DND-41 (cell line): Measurements from ENCODE around the gene ABL2.
"Not testable (repeated sequence)": the region's sequence is repeated elsewhere in the genome, so short reads cannot be mapped to it uniquely, and the experiment has no call there.

Source experiments
- ATAC-seq: fragments of 200-7000 bp; cut with Tn5 transposase; 3 replicates; pipeline ENCODE4 v1.9.1; 2021; ENCODE audit warnings: low read depth; ENCODE audit not compliant: insufficient read depth
- DNase-seq: peaks from one replicate; pipeline ENCODE4 v3.0.0-alpha.2; 2020
- H2AFZ ChIP-seq: 2 replicates; pipeline ENCODE4 v1.6.0; 2012; ENCODE audit warnings: low read depth, low read length
- H3K27ac ChIP-seq: 2 replicates; pipeline ENCODE4 v1.5.1; 2012; ENCODE audit warnings: low read length, inconsistent platforms
- H3K27me3 ChIP-seq: fragments of 200-600 bp; sonication (generic); 2 replicates; pipeline ENCODE4 v1.6.0; 2012; ENCODE audit warnings: low read length, mild to moderate bottlenecking, inconsistent platforms; ENCODE audit not compliant: insufficient read depth, poor library complexity
- H3K36me3 ChIP-seq: 2 replicates; pipeline ENCODE4 v1.5.1; 2012; ENCODE audit warnings: low read length, inconsistent platforms; ENCODE audit not compliant: insufficient read depth
- H3K4me1 ChIP-seq: 2 replicates; pipeline ENCODE4 v1.5.1; 2012; ENCODE audit warnings: mild to moderate bottlenecking, low read length; ENCODE audit not compliant: insufficient read depth
- H3K4me2 ChIP-seq: 2 replicates; pipeline ENCODE4 v1.6.0; 2012; ENCODE audit warnings: mild to moderate bottlenecking, moderate library complexity, low read length, inconsistent platforms; ENCODE audit not compliant: insufficient read depth
- H3K4me3 ChIP-seq, 2 experiments: fragments of 200-600 bp in 1 of 2; shearing (Covaris generic) in 1 of 2; 2 replicates each; pipeline ENCODE4 v1.5.1; 2012 to 2016; ENCODE audit warnings: inconsistent platforms in 2 of 2, low read length in 2 of 2, mild to moderate bottlenecking in 2 of 2, low read depth in 1 of 2, moderate library complexity in 1 of 2
- H3K79me2 ChIP-seq: 2 replicates; pipeline ENCODE4 v1.6.0; 2012; ENCODE audit warnings: low read length, inconsistent platforms; ENCODE audit not compliant: insufficient read depth
- H3K9ac ChIP-seq: 2 replicates; pipeline ENCODE4 v1.6.0; 2012; ENCODE audit warnings: low read depth, mild to moderate bottlenecking, inconsistent platforms, low read length, moderate library complexity
- H3K9me3 ChIP-seq: 2 replicates; pipeline ENCODE4 v1.5.1; 2012; ENCODE audit warnings: low read length, moderate library complexity, mild to moderate bottlenecking, inconsistent platforms; ENCODE audit not compliant: insufficient read depth, severe bottlenecking
- H4K20me1 ChIP-seq: 2 replicates; pipeline ENCODE4 v1.6.0; 2012; ENCODE audit warnings: low read length; ENCODE audit not compliant: insufficient read depth
- CTCF ChIP-seq: IDR thresholded peaks from 2 replicates; pipeline ENCODE4 v1.5.1; 2012; ENCODE audit warnings: borderline replicate concordance, low read length, moderate library complexity, mild to moderate bottlenecking; ENCODE audit not compliant: poor library complexity, severe bottlenecking; ENCODE audit errors: extremely low read depth
- EZH2 ChIP-seq: IDR thresholded peaks from 3 replicates; pipeline ENCODE4 v1.6.1; 2012; ENCODE audit warnings: borderline replicate concordance, low read depth, mild to moderate bottlenecking, moderate library complexity, low read length, inconsistent platforms; ENCODE audit not compliant: severe bottlenecking

Gene ABL2

GRCh38 chr1:179229214-179230140 is at the start of gene ABL2:
Gene ABL2 (minus strand): TSS chr1:179229677. CDS start chr1:179229397, 280 bp downstream.
- ATAC-seq: peak; percentile 77
- peak within 1 kb of the TSS; percentile 89 to 91; a peak in 3 of 4 replicates for H3K4me3 ChIP-seq
- H4K20me1 ChIP-seq: no peaks in the 10 kb centered on the region
- peak within 1 kb of the TSS; percentile 98 for H2AFZ ChIP-seq
- peak within 1 kb of the TSS; percentile 79 for H3K4me2 ChIP-seq
- no peaks in the 10 kb centered on the region for H3K36me3 ChIP-seq
- peaks cover 34% of the 10 kb centered on the region for H3K79me2 ChIP-seq
- H3K4me1 ChIP-seq: peaks cover 23% of the 10 kb centered on the region
- H3K27me3 ChIP-seq: no peaks in the 10 kb centered on the region
- DNase-seq: peak; percentile 71
- peak within 1 kb of the TSS; percentile 65 for H3K27ac ChIP-seq
- no peaks in the 10 kb centered on the region for H3K9me3 ChIP-seq
- H3K9ac ChIP-seq: peak within 1 kb of the TSS; percentile 93
- TF ChIP-seq EZH2 (no peak), CTCF (no peak)

DNA sequence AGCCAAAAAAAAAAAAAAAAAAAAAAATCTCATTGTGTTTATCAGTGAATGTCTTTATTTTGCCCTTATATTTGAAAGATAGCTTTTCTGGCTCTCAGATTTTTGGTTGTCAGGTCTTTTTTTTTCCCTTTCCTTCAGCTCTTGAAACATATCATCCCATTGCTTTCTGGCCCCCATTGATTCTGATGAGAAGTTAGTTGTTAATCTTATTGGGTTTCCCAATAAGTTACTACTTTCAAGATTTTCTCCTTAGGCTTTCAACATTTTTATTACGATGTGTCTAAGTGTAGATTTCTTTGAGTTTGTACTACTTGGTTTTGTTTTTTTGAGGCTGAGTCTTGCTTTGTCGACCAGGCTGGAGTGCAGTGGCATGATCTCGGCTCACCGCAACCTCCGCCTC is 49.4 kb upstream of the ABL2 start:
- DNase-seq (no peak), ATAC-seq (no peak)
- Histone ChIP-seq H3K79me2 (no peaks in the 10 kb centered on the region), H3K4me1 (no peaks in the 10 kb centered on the region), H3K9ac (no peak overlapping the region), H3K4me3 (no peak overlapping the region), H2AFZ (no peak overlapping the region), H3K27ac (no peak overlapping the region), H3K4me2 (no peak overlapping the region), H3K9me3 (peaks cover 3% of the 10 kb centered on the region), H4K20me1 (no peaks in the 10 kb centered on the region), H3K36me3 (no peaks in the 10 kb centered on the region), H3K27me3 (no peaks in the 10 kb centered on the region)
- TF ChIP-seq CTCF (no peak), EZH2 (no peak)

- not testable (repeated sequence) for H3K79me2 ChIP-seq, H3K27me3 ChIP-seq, H3K4me2 ChIP-seq, H3K9me3 ChIP-seq, H2AFZ ChIP-seq, DNase-seq, H3K36me3 ChIP-seq, ATAC-seq, H3K9ac ChIP-seq, H3K4me3 ChIP-seq, H4K20me1 ChIP-seq, H3K27ac ChIP-seq, H3K4me1 ChIP-seq
Observed at GRCh38 chr1:179274424-179274823, 44.9 kb upstream of the ABL2 start.

DNA sequence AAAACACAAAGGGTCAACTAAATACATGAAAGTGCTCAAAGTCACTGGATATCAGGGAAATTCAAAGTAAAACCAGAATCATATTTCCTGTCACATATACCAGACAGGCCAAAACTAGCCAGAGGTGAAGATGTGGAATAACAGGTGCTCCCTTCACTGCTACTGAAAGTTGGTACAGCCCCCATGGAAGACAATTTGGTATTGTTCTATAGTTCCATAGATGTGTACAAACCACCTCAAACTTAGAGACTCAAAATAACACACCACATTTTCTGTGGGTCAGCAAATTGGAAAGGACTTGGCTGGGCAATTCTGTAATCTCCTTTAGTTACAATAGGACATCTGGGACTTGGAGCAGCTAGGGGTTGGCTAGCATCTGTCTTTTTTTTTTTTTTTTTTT is 39.6 kb upstream of the ABL2 start:
- no peak overlapping the region for H3K27ac ChIP-seq
- no peak for TF ChIP-seq EZH2
- TF ChIP-seq CTCF: no peak

More for the DNA sequence above, 39.6 kb upstream of the ABL2 start:
- Histone ChIP-seq H3K4me1 (no peaks in the 10 kb centered on the region), H3K9me3 (no peaks in the 10 kb centered on the region), H3K79me2 (no peaks in the 10 kb centered on the region), H2AFZ (no peak overlapping the region; the same call in 1 of the 2 replicates), H3K4me3 (no peak overlapping the region), H3K4me2 (no peak overlapping the region), H4K20me1 (no peaks in the 10 kb centered on the region), H3K36me3 (no peaks in the 10 kb centered on the region), H3K27me3 (no peaks in the 10 kb centered on the region), H3K9ac (no peak overlapping the region)
- no peak for DNase-seq
- ATAC-seq: no peak
